ENCODE measurements around the gene MTA2.
A peak's percentile ranks its signal among the peaks of the same experiment; 100 is the strongest.
"Not testable (repeated sequence)": the region's sequence is repeated elsewhere in the genome, so short reads cannot be mapped to it uniquely, and the experiment has no call there.

The MTA2 gene

DNA sequence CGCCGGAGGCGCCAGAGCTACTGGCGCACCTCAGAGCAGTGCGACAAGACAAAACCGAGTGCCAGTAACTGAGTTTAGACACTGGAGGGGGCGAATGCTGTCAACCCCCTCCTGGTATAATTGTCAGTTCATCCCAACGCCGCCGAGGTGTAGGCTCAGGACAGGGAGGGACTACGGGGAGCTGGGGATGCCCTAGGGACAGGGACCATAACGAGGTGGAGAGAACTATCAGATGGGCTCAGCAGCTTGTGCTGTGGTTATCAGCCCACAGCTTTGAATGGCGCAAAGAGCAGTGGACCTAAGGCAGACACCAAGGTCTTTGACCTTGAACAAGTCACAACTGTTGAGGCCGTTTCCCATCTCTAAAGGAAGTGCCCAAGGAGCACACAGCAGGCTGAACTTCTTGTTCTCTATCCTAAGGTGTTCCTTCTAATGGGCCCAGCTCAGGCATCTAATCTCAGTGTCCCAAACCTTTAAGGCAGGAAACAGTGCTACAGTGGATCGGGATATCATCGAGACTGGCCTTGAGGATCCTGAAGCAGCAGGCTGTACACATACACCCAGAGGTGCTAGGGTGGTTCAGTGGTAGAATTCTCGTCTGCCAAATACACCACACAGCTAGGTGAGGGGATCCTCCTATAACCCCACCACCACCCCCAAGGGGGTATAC lies 9.4 kb downstream of the MTA2 start:
- no peak for DNase-seq

- peak; percentile 99 for DNase-seq
These were observed 10.1 kb downstream of the MTA2 start, which contains the start of gene TUT1 for GRCh38 chr11:62591448-62592145. TSS of gene TUT1 (minus strand) at chr11:62591523. CDS start at chr11:62591485, 38 bp downstream.

GRCh38 chr11:62588966-62589637 lies 12.6 kb downstream of the MTA2 start:
- no peak for DNase-seq

DNA sequence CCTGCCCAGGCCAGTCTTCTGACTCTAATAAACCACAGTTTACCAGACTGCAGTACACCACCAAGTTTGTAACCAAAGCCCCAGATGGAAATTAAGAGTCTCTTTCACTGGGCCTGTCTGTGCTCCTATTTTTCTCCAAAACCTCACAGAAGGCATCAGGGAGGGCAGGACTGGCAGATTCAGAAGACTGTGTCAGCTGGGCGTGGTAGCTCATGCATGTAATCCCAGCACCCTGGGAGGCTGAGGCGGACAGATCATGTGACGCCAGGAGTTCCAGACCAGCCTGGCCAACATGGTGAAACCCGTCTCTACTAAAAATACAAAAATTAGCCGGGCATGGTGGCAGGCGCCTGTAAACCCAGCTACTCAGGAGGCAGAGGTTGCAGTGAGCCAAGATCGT lies 16.3 kb downstream of the MTA2 start:
- not testable (repeated sequence) for DNase-seq

- not testable (repeated sequence) for DNase-seq
These were observed 19.9 kb downstream of the MTA2 start for GRCh38 chr11:62581735-62582134.

GRCh38 chr11:62580959-62581715 lies 20.5 kb downstream of the MTA2 start:
- DNase-seq = no peak

DNA sequence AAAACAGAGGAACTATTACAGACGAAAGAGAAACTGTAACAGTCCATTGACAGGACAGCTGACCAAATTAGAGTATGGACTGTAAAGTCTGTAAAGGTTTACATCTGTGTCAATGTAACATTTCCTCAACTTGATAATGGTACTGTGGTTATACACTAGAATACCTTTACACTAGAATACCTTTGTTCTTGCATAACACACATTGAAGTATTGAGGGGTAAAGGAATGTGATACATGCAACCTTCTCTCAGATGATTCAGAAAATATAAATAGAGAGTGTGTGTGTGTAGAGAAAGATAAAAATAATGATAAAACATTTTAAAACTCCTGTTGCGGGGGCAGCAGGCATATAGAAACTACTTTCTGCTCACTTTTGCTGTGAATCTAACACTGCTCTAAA lies 22.4 kb downstream of the MTA2 start:
- DNase-seq = no peak

DNA sequence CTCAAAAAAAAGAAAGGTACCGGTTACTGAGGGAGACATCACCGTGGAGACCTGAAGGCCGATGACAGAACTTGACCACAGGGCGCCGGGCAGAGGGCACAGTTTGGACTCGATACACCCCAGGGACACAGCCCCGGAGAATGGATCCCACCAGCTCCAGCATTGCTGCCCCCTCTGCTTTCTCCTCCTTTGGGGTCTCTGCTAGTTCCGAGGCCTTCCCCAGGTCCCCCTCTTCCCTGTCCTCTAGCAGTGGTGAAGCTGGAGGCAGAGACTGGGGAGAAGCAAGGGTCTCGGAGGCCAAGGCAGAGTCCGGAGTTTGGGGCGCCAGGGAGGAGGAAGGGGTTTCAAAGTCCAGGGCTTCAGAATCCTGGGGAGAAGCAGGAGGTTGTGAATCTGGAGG lies 23.1 kb downstream of the MTA2 start:
- DNase-seq = no peak

- no peak for DNase-seq
These were observed 24.5 kb downstream of the MTA2 start for GRCh38 chr11:62577046-62577714.

- DNase-seq = no peak
These were observed 25.8 kb downstream of the MTA2 start for GRCh38 chr11:62575837-62576236.

DNA sequence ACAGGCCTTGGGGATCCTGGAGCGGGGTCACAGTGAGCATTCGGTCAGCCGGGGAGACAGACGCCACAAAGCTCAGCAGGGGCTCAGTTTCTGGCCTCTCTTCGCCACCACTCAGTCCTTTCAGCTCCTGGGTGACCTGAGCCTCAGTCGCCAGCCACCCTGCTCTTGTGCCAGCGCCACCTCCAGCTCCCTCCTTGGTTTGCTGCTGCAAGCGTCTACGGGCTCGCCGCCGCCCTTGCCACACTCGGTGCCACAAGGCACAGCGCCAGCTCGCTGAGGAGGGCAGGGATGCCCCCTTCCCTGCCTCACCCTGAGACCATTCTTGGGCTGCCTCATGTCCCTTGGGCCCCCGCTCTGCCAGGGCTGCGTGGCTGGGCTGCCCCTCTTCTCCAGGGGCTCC lies 26.5 kb downstream of the MTA2 start:
- DNase-seq = no peak

DNA sequence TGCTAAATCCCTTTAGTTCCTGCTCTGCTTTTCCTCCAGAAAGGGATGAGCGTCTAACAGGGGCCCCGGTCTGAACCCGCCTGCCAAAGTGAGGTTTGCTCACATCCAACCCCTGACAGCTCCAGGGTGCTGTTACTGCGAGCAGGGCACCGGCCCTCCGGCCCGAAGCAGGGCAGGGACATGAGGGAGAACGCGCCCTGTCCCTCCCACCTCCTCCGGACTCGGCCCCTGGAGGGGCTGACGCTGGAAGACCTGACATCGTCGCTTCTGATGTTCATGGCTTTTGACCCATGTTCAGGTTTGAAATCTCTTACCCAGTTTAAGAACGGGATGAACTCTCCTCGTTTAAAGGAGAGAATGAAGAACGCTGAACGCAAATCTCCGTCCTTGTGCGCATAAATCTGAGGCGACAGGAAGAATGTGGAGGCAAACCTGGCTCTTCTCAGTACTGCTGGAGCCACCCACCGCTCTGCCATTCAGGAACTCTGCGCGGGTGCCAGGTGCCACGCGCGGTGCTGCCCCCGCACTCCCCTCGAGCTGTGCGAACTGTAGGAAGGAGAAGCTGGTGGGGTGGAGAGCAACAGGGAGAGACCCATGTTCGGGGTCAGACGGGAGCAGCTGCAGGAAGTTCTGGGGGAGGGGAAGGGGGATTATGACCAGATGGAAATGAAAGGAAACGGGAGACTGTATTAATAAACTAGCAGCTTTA lies 27.1 kb downstream of the MTA2 start:
- peak; percentile 2 for DNase-seq

GRCh38 chr11:62573592-62574362 lies 27.9 kb downstream of the MTA2 start, which contains the start of gene EEF1G:
TSS of gene EEF1G (minus strand) at chr11:62573891. CDS start at chr11:62573842, 49 bp downstream.
- DNase-seq = peak; percentile 99

DNA sequence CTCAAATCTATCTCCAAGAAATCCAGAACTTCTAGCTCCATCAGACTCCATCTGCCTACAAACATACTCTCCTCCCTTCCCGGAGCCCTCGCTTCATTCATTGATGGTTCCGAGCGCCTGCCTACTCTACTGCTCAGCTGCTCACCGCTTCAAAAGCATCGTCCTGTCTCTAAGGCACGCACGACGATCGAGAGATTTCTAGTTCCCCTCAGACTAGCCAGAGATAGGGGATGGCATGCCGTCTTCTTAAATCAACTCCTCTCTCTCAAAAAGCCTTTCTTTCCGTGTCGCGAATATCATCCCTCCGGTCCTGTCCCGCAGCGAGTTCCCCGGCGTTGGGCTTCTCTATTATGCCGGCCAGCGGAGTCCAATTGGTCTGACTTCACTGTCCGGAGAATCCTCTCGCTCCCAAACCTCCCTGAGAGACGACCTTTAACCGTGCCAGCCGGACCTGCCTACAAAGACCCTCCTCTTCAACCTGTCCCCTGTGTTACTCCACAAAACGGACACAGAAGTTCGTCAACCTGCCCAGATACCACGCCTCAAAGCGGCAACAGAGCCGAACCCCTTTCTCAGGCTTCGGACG lies 28.6 kb downstream of the MTA2 start:
- peak; percentile 17 for DNase-seq

DNA sequence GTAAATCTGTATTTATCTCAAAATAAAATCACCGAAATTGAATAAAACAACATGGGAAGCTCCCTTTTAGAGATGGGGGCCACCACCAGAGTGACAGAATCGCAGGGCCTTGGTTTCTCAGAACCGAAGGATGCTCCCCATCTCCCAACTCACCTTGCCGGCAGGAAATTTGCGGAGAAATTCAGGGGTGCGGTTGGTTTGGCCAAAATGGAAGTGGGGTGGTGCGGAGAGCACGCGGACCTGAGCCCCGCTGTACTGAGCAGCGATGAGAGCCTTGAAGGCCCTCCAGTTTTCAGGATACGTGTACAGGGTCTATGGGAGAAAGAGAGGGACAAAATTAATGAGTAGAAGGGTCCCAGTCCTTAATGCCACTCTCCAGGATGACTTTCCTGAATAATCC lies 29.2 kb downstream of the MTA2 start:
- DNase-seq = no peak

- not testable (repeated sequence) for DNase-seq
These were observed 30.2 kb downstream of the MTA2 start for GRCh38 chr11:62571493-62571892.

DNA sequence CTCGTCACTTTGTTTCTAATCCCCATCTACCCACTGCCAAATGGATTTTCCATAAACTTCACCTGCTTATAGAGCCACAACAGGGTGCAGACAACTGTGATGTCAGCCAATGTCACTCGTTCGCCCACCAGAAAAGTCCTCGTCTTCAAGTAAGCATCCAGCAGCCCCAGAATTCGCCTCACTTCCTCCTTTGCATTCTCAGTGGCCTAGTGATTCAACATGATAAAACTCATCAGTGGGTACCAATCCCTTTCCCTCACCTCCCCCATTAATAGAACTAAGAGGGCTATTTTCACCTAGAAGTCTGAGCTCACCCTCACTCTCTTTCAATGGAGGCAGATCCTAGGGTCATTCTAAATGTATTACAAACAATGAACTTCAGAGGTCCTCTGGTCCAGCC lies 30.8 kb downstream of the MTA2 start:
- not testable (repeated sequence) for DNase-seq

DNA sequence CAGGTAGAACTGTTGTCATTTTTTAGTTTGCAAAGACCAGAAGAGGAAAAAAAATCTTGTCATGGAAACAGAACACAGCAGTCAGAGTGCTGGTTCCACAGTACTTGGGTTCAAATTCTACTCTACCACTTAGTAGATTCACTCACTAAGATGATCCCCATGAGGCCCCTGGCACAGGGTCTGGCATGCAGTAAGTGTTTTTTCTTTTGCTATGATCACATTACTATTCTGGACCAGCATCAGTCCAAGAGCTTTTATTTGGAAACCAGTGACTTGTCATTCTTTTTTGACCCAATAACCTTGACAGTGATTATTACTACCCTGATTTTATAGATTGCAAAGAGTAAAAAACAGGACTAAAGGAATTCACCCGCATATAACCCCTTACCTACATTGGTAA lies 32.1 kb downstream of the MTA2 start:
- DNase-seq = no peak

DNA sequence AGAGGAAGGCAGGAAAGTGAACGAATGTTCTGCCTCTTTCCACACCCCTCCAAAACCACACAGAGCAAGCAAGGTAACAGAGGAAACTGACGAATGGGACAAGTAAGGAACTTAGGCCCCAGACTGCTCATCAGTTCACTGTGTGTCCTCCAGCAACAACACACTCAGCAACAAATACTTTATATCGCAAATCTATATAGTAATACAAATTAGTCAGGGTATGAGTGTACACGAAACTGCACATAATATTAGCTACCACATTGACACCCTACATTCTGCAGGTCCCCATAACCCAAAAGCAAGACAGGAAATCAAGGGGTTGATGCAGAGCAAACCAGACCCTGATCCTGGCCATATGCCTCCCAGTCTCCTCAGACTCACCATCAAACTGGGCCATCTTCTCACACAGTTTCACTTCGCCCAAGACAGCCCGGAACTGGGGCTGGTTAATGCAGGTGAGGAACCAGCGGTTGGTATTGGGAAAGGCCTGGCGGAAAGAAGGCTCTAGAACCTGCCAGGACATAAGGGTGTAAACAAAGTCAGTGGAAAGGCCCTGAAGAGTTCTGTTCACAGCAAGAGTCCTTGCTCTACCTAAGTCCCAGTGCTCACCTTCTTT lies 34.5 kb downstream of the MTA2 start:
- DNase-seq = peak; percentile 1

GRCh38 chr11:62566247-62566646 lies 35.4 kb downstream of the MTA2 start:
- no peak for DNase-seq
